Left renal pelvis (tissue), 4 donors: ENCODE results near the gene ARL5B. TPM values are rescaled to one million over a fixed set of nuclear protein-coding genes. Genes with fewer than 3 reads are reported as not detected.
A peak's percentile ranks its signal among the peaks of the same experiment; 100 is the strongest.
"Not testable (repeated sequence)": the region's sequence is repeated elsewhere in the genome, so short reads cannot be mapped to it uniquely, and the experiment has no call there.

Experiments used
- DNase-seq, 4 donors: peaks; one replicate each; pipeline ENCODE4 v3.0.0-alpha.2; 2013; ENCODE audit warnings: low read depth in 4 of 4, low spot score in 3 of 4
- polyA plus RNA-seq, 4 donors: library from polyadenylated mRNA; unstranded; fragments of 120-200 nt; gene quantifications; one replicate each; pipeline ENCODE4 v1.2.1, GENCODE V29; 2013; ENCODE audit not compliant: insufficient read length in 4 of 4

ARL5B gene, protein sequence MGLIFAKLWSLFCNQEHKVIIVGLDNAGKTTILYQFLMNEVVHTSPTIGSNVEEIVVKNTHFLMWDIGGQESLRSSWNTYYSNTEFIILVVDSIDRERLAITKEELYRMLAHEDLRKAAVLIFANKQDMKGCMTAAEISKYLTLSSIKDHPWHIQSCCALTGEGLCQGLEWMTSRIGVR
- 10 to 100 TPM; 43.2 to 54.9 (median 48.4) TPM for polyA plus RNA-seq

DNA sequence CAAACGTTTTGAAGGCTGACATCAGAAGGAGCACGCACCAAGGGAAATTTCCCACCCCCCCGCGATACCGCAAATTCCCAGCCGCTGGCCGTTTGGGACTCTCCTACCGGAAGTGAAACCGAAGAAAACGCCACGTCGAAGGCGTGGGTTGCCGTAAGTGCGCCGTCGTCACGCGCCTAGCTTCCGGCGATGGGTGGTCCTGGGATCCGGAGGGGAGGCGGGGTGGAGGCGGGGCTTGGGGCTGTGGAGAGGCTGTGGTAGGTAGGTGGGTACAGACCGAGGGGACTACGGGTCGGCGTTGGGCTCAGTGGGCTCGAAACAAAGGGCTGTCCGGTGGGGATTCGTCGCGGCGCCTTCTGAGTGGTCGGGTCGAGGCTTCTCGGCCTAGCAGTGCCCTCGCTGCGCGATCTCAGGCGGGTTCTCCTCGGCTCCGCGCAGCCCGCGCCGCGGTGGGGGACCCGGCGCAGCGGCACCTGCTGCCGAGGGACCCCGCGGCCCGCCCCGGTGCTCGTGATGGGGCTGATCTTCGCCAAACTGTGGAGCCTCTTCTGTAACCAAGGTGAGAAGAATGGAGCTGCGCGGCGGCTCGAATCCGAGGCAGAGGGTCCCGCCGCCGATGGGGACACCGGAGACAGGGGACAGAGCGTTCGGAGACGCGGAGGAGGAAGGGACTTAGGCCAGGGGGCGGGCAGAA lies at the start of gene ARL5B:
Gene ARL5B (plus strand): TSS at position 307 of the 694 bp plus-strand sequence. CDS start 207 bp downstream, at position 514.
- DNase-seq, result peak; percentile 92 to 96 (median 94)

DNA sequence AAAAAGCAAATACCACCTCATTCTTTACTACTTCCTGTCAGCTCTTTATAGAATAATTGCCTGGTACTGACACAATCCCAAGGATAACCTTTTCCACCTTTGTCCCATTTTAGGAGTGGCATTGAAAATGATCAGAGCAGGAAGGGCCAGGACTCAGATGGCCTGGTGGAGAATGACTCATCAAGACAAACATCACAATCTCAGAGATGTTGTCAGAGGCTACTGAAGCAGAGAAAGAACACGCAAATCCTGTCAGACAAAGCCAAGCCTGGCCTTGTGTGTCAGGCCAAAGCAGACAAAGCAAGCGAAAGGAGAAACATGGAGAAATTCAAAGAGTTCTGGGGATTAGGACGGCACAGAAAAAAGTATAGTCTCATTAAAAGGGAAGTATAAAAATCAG lies 48.7 kb upstream of the ARL5B start:
- DNase-seq, result no peak

DNA sequence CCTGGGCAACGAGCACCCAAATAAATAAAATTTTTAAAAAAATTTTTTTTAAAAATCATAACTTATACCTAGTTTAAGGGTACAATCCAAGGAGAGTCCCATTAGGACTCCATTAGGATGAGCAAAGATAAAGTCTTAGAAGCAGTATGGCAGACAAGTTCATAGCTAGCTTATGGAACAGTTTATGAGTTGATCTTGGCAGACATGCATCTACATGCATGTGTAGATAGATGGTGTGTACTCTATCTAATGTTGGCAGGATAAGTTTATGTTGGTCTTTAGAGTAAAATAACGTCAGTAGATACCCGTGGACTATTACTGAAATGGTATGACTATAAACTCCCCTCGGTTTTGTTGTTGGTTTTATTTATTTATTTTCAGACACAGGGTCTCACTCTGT lies 48.1 kb upstream of the ARL5B start:
- DNase-seq, result no peak

DNA sequence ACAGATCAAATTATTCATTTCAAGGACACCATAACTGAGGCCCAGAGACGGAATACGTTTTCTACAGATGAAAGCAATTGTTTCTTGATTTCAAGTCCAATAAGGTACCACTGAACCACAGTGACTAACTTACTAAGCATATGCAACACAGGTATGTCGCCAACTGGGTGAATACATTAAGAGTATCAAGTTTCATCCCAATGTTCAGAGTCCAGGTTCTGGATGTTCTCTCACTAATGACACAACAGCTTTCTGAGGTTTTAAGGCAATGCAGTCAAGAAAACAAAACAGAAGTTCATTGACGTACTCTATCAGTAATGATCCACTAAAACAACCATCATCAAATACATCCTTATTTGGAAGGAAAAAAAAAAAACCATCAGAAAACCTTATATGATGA lies 43.6 kb upstream of the ARL5B start:
- no peak for DNase-seq

DNA sequence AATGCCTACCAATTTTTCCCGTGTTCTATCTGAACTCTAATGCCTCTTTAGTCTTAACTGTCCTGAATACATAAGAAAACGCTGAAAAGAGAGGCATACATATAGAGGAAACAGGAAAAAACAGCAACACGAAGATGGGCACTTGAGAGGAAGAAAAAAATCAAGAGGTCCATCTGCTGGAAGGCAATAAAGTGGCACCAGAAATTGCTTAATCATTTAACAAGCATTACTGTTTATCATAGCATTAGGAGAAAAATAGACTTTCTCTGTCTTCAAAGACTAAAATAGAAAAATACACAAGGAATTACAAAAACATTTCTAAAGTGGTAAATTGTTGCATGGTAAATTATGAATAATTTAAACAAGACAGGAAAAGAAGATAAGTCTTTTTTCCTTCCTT lies 42.9 kb upstream of the ARL5B start:
- no peak for DNase-seq

DNA sequence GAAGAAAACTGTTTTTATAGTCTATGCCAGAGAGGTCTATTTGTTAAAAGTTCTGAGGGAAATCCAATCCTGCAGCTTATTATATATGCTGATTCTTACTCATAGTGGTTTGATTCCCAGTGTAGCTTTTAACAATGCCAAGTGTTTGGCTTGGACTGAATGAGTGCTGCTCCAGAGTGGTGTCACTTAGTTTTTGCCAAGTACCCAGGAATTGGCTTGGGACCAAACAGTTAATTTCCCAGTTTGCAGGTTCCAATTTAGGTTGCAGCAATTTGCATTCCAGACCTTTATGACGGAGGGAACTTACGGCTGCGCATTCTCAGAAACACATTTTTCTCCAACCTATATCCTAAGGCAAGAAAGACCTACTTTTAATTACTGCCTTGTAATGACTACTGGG lies 40.2 kb upstream of the ARL5B start:
- no peak for DNase-seq

DNA sequence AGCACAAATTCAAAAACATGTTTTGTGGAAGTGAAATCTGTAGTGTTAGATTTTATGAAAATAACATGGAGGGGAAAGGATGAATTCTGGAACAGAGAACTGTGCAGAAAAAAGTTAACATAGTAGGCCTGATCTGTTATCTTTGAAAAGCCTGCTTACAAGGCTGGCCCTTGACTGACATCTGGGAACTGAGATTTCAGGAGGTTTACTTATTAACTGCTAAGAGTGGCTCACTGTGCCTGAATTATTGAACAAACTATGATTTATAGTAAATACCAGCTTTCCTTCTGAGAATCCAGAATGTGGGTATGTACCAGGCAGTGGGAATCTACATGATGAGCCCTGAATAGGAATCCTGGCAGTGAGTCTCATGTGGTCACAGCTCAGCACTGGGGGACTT lies 38.4 kb upstream of the ARL5B start:
- no peak for DNase-seq

DNA sequence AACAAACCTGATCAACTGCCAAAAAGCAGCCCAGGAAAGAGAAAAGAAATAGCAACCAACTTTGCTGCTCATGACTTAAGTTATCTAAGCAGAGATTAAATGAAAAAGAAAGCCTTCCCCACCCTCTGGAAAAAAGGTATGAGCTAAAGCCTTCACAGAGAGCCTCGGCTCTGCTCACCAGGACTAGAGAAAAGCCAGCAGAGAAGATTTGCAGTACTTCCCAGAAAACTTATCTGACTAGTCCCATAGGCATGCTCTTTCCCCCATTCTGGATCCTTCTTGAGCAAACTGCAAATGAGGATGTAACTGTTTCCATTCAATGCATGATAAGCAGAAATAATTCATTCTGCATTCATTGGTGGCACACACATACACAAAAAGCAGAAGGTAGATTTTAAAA lies 35.6 kb upstream of the ARL5B start:
- DNase-seq, result not testable (repeated sequence)

DNA sequence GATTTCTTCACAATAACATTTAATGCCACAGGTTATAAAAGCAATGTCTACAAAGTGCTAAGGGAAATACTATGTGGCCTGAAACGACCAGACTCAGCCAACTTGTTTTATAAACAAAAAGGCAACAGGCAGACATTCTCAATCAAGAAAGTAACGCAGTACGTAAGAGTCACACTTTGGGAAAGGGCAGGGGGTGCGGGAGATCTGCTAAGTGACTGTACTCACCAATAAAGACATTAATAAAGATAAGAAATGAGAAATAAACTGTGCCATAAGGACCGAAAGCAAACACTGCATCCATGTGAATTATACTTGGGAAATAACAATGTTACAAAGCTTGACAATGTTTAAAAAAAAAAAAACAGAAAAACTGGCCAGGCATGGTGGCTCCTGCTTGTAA lies 33.3 kb upstream of the ARL5B start:
- no peak for DNase-seq

DNA sequence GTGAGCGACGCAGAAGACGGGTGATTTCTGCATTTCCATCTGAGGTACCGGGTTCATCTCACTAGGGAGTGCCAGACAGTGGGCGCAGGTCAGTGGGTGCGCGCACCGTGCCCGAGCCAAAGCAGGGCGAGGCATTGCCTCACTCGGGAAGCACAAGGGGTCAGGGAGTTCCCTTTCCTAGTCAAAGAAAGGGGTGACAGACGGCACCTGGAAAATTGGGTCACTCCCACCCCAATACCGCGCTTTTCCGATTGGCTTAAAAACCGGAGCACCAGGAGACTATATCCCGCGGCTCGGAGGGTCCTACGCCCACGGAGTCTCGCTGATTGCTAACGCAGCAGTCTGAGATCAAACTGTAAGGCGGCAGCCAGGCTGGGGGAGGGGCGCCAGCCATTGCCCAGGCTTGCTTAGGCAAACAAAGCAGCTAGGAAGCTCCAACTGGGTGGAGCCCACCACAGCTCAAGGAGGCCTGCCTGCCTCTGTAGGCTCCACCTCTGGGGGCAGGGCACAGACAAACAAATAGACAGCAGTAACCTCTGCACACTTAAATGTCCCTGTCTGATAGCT lies 31.7 kb upstream of the ARL5B start:
- DNase-seq, result peak in 2 of 4 donors; percentile 32 to 42

DNA sequence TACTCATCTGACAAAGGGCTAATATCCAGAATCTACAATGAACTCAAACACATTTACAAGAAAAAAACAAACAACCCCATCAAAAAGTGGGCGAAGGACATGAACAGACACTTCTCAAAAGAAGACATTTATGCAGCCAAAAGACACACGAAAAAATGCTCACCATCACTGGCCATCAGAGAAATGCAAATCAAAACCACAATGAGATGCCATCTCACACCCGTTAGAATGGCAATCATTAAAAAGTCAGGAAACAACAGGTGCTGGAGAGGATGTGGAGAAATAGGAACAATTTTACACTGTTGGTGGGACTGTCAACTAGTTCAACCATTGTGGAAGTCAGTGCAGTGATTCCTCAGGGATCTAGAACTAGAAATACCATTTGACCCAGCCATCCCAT lies 26.7 kb upstream of the ARL5B start:
- DNase-seq, result not testable (repeated sequence)

DNA sequence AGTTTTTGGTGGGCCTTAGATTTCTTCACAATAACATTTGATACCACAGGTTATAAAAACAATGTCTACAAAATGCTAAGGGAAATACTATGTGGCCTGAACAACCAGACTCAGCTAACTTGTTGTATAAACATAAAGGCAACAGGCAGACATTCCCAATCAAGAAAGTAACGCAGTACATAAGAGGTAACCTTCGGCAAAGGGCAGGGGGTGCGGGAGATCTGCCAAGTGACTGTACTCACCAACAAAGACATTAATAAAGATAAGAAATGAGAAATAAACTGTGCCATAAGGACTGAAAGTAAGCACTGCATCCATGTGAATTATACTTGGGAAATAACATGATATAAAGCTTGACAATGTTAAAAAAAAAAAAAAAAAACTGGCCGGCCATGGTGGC lies 23.2 kb upstream of the ARL5B start:
- no peak for DNase-seq

DNA sequence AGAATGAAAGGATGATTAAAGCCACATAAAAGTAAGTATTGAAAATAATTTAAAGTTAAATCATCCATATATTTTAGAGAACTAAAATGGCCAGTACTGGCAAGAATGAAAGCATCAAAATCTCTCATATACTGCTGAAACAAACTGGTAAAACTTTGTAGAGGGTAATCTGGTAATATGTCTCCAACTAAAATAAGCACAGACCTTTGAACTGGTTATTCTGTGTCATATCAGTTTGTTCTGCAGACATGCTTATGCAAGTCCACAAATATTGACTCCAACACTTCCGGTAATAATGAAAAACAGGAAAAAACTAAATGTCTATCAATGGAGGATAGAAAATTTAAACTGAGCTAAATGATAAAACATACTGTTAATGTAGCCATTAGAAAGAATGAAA lies 21.8 kb upstream of the ARL5B start:
- not testable (repeated sequence) for DNase-seq

DNA sequence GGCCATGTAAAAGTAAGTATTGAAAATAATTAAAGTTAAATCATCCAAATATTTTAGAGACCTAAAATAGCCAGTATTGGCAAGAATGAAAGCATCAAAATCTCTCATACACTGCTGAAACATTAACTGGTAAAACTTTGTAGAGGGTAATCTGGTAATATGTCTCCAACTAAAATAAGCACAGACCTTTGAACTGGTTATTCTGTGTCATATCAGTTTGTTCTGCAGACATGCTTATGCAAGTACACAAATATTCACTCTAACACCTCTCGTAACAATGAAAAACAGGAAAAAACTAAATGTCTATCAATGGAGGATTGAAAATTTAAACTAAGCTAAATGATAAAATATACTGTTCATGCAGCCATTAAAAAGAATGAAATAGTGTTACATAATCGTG lies 19.5 kb upstream of the ARL5B start:
- DNase-seq, result not testable (repeated sequence)

DNA sequence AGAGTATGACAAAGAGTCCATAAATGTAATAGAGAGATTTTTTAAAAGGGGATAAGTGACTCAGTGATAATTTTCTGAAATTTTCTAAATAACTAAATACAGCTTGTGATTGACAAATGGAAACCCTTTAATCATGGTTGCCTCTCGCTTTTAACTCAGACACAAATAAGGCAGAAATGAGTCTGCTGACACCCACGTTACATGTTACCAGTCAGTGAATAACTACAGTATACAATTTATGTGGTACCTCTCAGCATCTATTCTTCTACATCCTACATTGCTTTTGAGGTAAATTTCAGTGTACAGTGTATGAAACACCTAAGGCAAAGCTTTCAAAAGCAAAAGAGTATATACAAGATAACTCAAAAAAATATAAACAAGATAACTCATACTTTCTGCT lies 12.1 kb upstream of the ARL5B start:
- no peak for DNase-seq

DNA sequence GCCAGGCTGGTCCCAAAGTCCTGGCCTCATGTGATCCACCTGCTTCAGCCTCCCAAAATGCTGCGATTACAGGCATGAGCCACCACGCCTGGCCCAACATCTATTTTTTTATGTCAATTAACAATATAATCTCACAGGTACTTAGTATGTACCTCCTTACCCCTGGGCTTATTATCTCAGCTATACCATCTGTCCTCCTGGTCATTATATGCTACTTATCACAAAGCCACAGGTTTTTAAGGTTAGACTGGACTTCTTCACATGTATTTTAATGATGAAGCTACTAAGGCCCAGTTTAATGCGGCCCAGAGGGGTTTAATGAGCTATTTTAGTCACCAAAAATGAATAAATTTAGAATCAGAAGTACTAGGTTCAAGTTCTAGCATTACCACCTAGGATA lies 11.3 kb upstream of the ARL5B start:
- DNase-seq, result no peak

DNA sequence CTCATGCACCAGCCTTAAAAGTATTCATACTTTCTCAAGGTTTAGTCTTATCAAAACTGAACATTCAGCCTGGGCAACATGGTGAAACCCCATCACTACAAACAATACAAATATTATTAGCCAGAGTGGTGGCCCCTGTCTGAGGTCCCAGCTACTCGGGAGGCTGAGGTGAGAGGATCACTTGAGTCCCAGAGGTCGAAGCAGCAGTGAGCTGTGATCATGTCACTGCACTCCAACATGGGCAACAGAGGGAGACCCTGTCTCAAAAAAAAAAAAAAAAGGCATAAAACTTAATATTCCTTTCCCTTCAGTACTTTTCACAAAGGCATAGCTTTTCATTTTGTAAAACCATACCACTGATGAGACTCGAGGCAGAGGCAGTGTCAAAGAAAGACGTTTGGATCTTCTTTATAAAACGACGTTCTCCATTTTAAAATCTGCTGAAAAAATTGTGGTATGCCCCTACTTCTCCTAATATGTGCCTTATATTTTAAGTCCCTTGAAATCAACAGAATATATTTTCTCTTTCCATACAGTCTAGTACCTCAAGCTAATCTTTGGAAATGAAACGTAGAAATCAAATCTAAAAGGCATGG lies 9.8 kb upstream of the ARL5B start:
- DNase-seq, result no peak

DNA sequence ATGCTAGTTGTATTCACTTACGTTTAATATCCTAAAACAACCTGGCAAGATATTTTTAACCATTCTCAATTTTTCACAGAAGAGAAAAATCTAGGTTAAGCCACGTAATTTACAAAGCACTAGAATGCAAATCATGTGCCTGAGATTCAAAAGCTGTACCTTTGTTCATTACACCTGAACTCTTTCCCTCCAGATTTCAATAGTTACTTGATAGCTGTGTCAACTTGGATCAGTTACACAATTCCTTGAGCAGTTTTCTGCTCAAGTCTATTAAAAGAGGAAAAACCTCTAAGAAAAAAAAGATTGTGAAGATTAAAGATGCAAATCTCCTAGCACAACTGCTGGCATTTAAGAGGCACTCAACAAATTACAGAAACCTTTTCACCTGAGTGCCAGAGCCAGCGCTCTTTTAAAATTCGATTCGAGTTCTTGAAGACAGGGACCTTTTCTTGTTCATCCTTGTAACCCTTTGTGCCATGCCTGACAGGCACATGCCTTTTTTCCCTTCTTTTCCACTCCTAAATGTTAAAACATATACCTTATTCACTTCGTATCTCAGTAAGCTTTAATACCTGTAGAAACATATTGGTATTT lies 8.7 kb upstream of the ARL5B start:
- DNase-seq, result no peak

DNA sequence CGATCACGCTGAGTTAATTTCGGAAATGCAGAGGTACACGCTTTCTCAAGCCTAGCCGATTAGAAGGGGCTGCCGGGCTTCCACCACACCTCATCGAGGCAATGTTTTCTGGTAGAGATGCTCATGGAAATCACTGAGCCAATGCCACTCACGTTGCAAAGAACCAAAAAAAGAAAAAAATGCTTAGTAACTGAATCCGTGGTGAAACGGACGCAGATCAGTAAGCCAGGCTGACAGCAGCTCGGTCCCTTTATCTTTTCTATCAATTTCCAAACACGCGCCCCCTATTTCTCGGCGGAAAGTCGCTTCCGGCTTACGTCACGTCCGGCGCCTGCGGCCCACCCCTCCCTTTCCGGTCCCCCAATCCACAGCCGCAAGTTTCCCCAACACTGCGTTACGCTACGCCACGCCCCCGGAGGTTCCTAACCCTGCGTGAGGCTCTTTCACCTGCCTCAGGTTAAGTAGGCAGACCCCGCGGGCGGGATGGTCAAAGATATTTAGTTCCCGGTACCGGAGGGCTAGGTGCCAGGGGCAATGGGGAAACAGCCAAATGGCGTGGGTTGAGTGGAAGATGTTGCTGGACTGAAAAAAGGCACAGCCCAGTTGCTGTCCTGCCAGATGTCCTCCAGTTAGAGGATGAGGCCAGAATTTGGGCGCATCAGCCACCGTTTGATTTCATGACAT lies 7.8 kb upstream of the ARL5B start, which contains the start of gene NSUN6:
Gene NSUN6 (minus strand): TSS at position 264 of the 684 bp plus-strand sequence. CDS start 384 bp downstream, outside the sequence.
- DNase-seq, result peak; percentile 72 to 84 (median 81)

DNA sequence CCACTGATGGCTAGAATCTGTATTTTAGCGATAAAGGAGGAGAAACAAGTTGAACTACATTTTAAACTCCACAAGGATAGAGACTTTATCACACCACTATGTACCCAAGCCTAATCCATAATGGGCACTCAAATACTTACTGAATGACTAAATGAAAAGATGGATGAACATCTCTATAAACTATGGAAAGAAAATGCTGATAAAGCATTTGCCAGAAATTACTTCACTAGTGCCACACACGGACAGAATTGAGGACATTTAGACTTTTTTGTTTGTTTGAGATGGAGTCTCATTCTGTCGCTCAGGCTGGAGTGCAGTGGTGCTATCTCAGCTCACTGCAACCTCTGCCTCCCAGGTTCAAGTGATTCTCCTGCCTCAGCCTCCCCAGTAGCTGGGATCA lies 6.1 kb upstream of the ARL5B start:
- no peak for DNase-seq

DNA sequence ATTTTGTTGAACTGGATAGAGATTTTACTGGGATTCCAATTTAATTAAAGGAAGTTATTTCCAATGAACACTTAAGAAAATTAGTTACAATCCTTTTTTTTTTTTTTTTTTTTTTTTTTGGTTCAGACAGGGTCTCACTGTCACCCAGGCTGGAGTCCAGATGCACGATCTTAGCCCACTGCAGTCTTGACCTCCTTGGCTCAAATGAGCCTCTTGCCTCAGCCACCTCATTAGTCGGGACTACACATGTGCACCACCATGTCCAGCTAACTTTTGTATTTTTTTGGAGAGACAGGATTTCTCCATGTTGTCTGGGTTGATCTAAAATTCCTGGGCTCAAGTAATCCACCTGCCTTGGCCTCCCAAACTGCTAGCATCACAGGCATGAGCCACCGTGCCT lies 2.5 kb upstream of the ARL5B start:
- DNase-seq, result no peak
